GM12878 (cell line): Measurements from ENCODE around the gene CNGA4. TPM values are rescaled to one million over a fixed set of nuclear protein-coding genes. Genes with fewer than 3 reads are reported as not detected.

Experiments
- ATAC-seq: fragments of 200-7000 bp; cut with Tn5 transposase; 3 replicates; pipeline ENCODE4 v1.9.1; 2020; ENCODE audit warnings: mild to moderate bottlenecking, moderate library complexity
- BruUV-seq: library from RNA; stranded (reverse); fragments of 400-500 nt; replicated peaks from 2 replicates; lab custom pipeline; 2021; lab: Mats Ljungman, UMichigan
- CTCF ChIA-PET: fragments of 300-600 bp; sonication (Branson Sonifier 250); formaldehyde crosslinking; extraction: SDS; loops from one replicate; lab custom pipeline; 2021; ENCODE audit warnings: inconsistent platforms; lab: Yijun Ruan, JAX
- POLR2A ChIA-PET: fragments of 350-600 bp; formaldehyde crosslinking; extraction: SDS; loops from one replicate; lab custom pipeline; 2021; ENCODE audit warnings: inconsistent platforms; lab: Charles Lee
- RAD21 ChIA-PET: fragments of 300-600 bp; sonication (Branson Sonifier 250); formaldehyde crosslinking; loops from one replicate; lab custom pipeline; 2023; ENCODE audit warnings: antibody characterized with exemption; ENCODE audit not compliant: unreplicated experiment; lab: Charles Lee
- SMC1A ChIA-PET: fragments of 300-600 bp; sonication (Branson Sonifier 250); formaldehyde crosslinking; loops from one replicate; lab custom pipeline; 2023; ENCODE audit not compliant: unreplicated experiment, uncharacterized antibody; lab: Charles Lee
- DNase-seq: peaks from one replicate; pipeline ENCODE4 v3.0.0-alpha.2; 2011; ENCODE audit warnings: low read depth, low spot score
- FAIRE-seq: peaks from 3 replicates; lab custom pipeline; 2011; peaks lifted over from hg19 to GRCh38; lab: Jason Lieb, UNC
- H2AFZ ChIP-seq: 2 replicates; pipeline ENCODE4 v1.6.0; 2011; ENCODE audit warnings: low read depth, low read length, control low read depth; ENCODE audit not compliant: control insufficient read depth
- H3K27ac ChIP-seq: 2 replicates; pipeline ENCODE4 v1.5.1; 2011; ENCODE audit warnings: control low read depth; ENCODE audit not compliant: control insufficient read depth, insufficient read depth
- H3K27me3 ChIP-seq, 2 experiments: replicated peaks in 1 of 2; 2 replicates each; pipeline versions ENCODE4 v1.6.0 to v1.6.1; 2011; ENCODE audit warnings: low read length in 1 of 2; ENCODE audit not compliant: control insufficient read depth in 2 of 2, insufficient read depth in 2 of 2
- H3K36me3 ChIP-seq, 2 experiments: 2 replicates each; pipeline ENCODE4 v1.5.1; 2011; ENCODE audit warnings: low read length in 1 of 2; ENCODE audit not compliant: control insufficient read depth in 2 of 2, insufficient read depth in 2 of 2
- H3K4me1 ChIP-seq: 2 replicates; pipeline ENCODE4 v1.6.1; 2011; ENCODE audit warnings: mild to moderate bottlenecking, low read length, moderate library complexity, mixed read lengths; ENCODE audit not compliant: control insufficient read depth, insufficient read depth
- H3K4me2 ChIP-seq: 2 replicates; pipeline ENCODE4 v1.6.0; 2011; ENCODE audit warnings: control low read depth; ENCODE audit not compliant: control insufficient read depth, insufficient read depth
- H3K4me3 ChIP-seq: fragments of 200-600 bp; sonication (generic); 2 replicates; pipeline ENCODE4 v1.5.1; 2016
- H3K79me2 ChIP-seq: 2 replicates; pipeline ENCODE4 v1.6.0; 2011; ENCODE audit warnings: low read length; ENCODE audit not compliant: control insufficient read depth, insufficient read depth
- H3K9ac ChIP-seq: 2 replicates; pipeline ENCODE4 v1.8.0; 2011; ENCODE audit warnings: low read length, control low read depth, mixed read lengths; ENCODE audit not compliant: control insufficient read depth, insufficient read depth
- H3K9me3 ChIP-seq: replicated peaks from 3 replicates; pipeline ENCODE4 v1.5.1; 2011; ENCODE audit warnings: mild to moderate bottlenecking, low read length; ENCODE audit not compliant: control insufficient read depth, insufficient read depth
- H4K20me1 ChIP-seq: 2 replicates; pipeline ENCODE4 v1.6.0; 2011; ENCODE audit not compliant: control insufficient read depth, insufficient read depth
- BCLAF1 ChIP-seq: fragments of 450-650 bp; IDR thresholded peaks from 2 replicates; pipeline ENCODE4 v1.6.1; 2017; ENCODE audit warnings: antibody characterized with exemption, mild to moderate bottlenecking, moderate library complexity
- BRCA1 ChIP-seq: IDR thresholded peaks from 2 replicates; pipeline ENCODE4 v1.6.1; 2011; ENCODE audit warnings: low read depth, low read length, improper control_type of control experiment
- CBFB ChIP-seq: IDR thresholded peaks from 2 replicates; pipeline ENCODE4 v1.6.1; 2016; ENCODE audit warnings: antibody characterized with exemption, low read depth
- EGR1 ChIP-seq, 2 experiments: IDR thresholded peaks; 1 replicate in 1 of 2; 2 replicates in 1 of 2; pipeline ENCODE4 v1.6.1; 2011 to 2012; ENCODE audit warnings: low read depth in 2 of 2, low read length in 2 of 2, borderline replicate concordance in 1 of 2, mild to moderate bottlenecking in 1 of 2, moderate library complexity in 1 of 2
- GATAD2B ChIP-seq: fragments of 450-650 bp; conservative IDR thresholded peaks from 2 replicates; pipeline ENCODE4 v1.6.1; 2017; ENCODE audit warnings: low read depth, mild to moderate bottlenecking, moderate library complexity
- HSF1 ChIP-seq: fragments of 150-350 bp; IDR thresholded peaks from 2 replicates; pipeline ENCODE4 v1.6.1; 2014; ENCODE audit warnings: mild to moderate bottlenecking, low read depth, low read length
- MLLT1 ChIP-seq: fragments of 450-650 bp; IDR thresholded peaks from 2 replicates; pipeline ENCODE4 v1.6.1; 2016; ENCODE audit warnings: mild to moderate bottlenecking
- PAX8 ChIP-seq: fragments of 450-650 bp; IDR thresholded peaks from 2 replicates; pipeline ENCODE4 v1.6.1; 2017; ENCODE audit warnings: mild to moderate bottlenecking, moderate library complexity
- PBX3 ChIP-seq: IDR thresholded peaks from 2 replicates; pipeline ENCODE4 v1.6.1; 2011; ENCODE audit warnings: mild to moderate bottlenecking, low read depth, low read length, moderate library complexity; ENCODE audit not compliant: insufficient replicate concordance
- SMAD5 ChIP-seq: IDR thresholded peaks from 2 replicates; pipeline ENCODE4 v1.6.1; 2016; ENCODE audit warnings: antibody characterized with exemption, low read depth
- ZNF207 ChIP-seq: fragments of 450-650 bp; IDR thresholded peaks from 2 replicates; pipeline ENCODE4 v1.6.1; 2014; ENCODE audit warnings: antibody characterized with exemption, mild to moderate bottlenecking, borderline replicate concordance
- ZNF217 ChIP-seq: fragments of 450-650 bp; IDR thresholded peaks from 2 replicates; pipeline ENCODE4 v1.6.1; 2017; ENCODE audit warnings: antibody characterized with exemption, mild to moderate bottlenecking
- ZNF384 ChIP-seq: IDR thresholded peaks from 2 replicates; pipeline ENCODE4 v1.6.1; 2012; ENCODE audit warnings: low read depth, mild to moderate bottlenecking, low read length, improper control_type of control experiment, borderline replicate concordance
- ZSCAN29 ChIP-seq: fragments of 450-650 bp; IDR thresholded peaks from 2 replicates; pipeline ENCODE4 v1.6.1; 2017; ENCODE audit warnings: mild to moderate bottlenecking, moderate library complexity
- WGBS: methylation state at CpG from one replicate; pipeline ENCODE4 v1.1.6; 2016; ENCODE audit warnings: low lambda C conversion rate; ENCODE audit not compliant: insufficient replicate concordance, insufficient coverage; ENCODE audit errors: missing lambda C conversion rate; 5-methylcytosine and 5-hydroxymethylcytosine counted together
- in situ Hi-C: fragments of 300-500 bp; cut with MboI; formaldehyde crosslinking; loops from 9 replicates; pipeline ENCODE4 v1.14.3; 2018; ENCODE audit warnings: mixed read lengths
- intact Hi-C: fragments of 100-400 bp; cut with micrococcal nuclease; formaldehyde crosslinking; loops from one replicate; pipeline ENCODE4 v1.14.2; 2022; ENCODE audit not compliant: unreplicated experiment
- polyA plus RNA-seq, 11 experiments: library from polyadenylated mRNA; depleted of rRNA in 4 of 11; unstranded in 6 of 11; stranded (reverse) in 5 of 11; fragments of >200 nt; fragmentation: Nextera tagmentation in 4 of 11; fragmentation: Illumina TruSeq in 1 of 11; extraction: Ambion mirVana in 4 of 11; extraction: Trizol in 1 of 11; gene quantifications; 1 replicate in 1 of 11; 2 replicates in 10 of 11; pipeline versions ENCODE4 v1.2.1 to v1.2.3, GENCODE V29; 2011 to 2016; ENCODE audit warnings: inconsistent platforms in 2 of 11, missing spikeins in 2 of 11, low read depth in 1 of 11
- total RNA-seq, 4 experiments: library from RNA; depleted of rRNA in 3 of 4; stranded (reverse); fragments of >200 nt in 3 of 4; fragmentation: Illumina TruSeq in 1 of 4; extraction: Trizol in 1 of 4; gene quantifications; 2 replicates each; pipeline versions ENCODE4 v1.2.1 to v1.2.3, GENCODE V29; 2013 to 2021
- TF ChIP-seq, protein P1 (sequence below): fragments of 450-650 bp; IDR thresholded peaks from 2 replicates; pipeline ENCODE4 v1.6.1; 2017; ENCODE audit warnings: mild to moderate bottlenecking

CNGA4 gene
- total and polyA plus RNA-seq, 10 of the 15 experiments (the other 5 are each of a cell fraction or from before 2014, with no cell fraction given): 0.05 to 0.26 (median 0.07) TPM; not detected in 5

- WGBS: 92% methylated on average over 5 of the region's 5 CpGs
- ChIA-PET CTCF (interaction anchor here (0.6 kb wide), 1 partner anchor 108 kb away, joined by 3 read pairs; no protein-coding TSS in a partner anchor), SMC1A (interaction anchor here (0.6 to 1.2 kb wide), 2 partner anchors 8 to 1062 kb away, joined by 3 to 4 read pairs; no protein-coding TSS in a partner anchor), POLR2A (interaction anchor here (0.6 kb wide), 1 partner anchor 1306 kb away, joined by 4 read pairs; no protein-coding TSS in a partner anchor), RAD21 (no interaction called here)
- no peaks in the 10 kb centered on the region for H4K20me1 ChIP-seq
- FAIRE-seq: no peak
- no peaks in the 10 kb centered on the region for H3K36me3 ChIP-seq
- H3K27me3 ChIP-seq: no peaks in the 10 kb centered on the region
- no peaks in the 10 kb centered on the region for H3K9me3 ChIP-seq
- intact Hi-C loops (no loop called here), in situ Hi-C loops (no loop called here)
- no TSS peak for BruUV-seq
- H3K4me2 ChIP-seq: no peak within 1 kb of the TSS
- no peaks in the 10 kb centered on the region for H3K79me2 ChIP-seq
- peaks cover 9% of the 10 kb centered on the region for H3K4me1 ChIP-seq
- no peak within 1 kb of the TSS for H3K9ac ChIP-seq
- DNase-seq: no peak
- H3K27ac ChIP-seq: no peak within 1 kb of the TSS
- no peak within 1 kb of the TSS for H3K4me3 ChIP-seq
- no peak for ATAC-seq
- no peak within 1 kb of the TSS for H2AFZ ChIP-seq
- TF ChIP-seq GATAD2B (no peak), EGR1 (IDR thresholded peaks at IDR 0.05; ENCODE audit: borderline replicate concordance in 1 of 2, low read depth in 2 of 2, low read length in 2 of 2) (no peak), ZNF217 (no peak), SMAD5 (no peak), PBX3 (no peak), ZSCAN29 (no peak), CBFB (no peak), MLLT1 (no peak), PAX8 (no peak), ZNF384 (no peak), BRCA1 (no peak), BCLAF1 (no peak), ZNF207 (no peak), HSF1 (no peak)
- TF ChIP-seq, protein P1, sequence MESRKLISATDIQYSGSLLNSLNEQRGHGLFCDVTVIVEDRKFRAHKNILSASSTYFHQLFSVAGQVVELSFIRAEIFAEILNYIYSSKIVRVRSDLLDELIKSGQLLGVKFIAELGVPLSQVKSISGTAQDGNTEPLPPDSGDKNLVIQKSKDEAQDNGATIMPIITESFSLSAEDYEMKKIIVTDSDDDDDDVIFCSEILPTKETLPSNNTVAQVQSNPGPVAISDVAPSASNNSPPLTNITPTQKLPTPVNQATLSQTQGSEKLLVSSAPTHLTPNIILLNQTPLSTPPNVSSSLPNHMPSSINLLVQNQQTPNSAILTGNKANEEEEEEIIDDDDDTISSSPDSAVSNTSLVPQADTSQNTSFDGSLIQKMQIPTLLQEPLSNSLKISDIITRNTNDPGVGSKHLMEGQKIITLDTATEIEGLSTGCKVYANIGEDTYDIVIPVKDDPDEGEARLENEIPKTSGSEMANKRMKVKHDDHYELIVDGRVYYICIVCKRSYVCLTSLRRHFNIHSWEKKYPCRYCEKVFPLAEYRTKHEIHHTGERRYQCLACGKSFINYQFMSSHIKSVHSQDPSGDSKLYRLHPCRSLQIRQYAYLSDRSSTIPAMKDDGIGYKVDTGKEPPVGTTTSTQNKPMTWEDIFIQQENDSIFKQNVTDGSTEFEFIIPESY: no peak
Measured at GRCh38 chr11:6199174-6199810, 39.6 kb upstream of the CNGA4 start, which contains the start of gene OR52W1. Gene OR52W1, plus strand, starts transcription at chr11:6199224. Its CDS starts 0 bp downstream, at chr11:6199224.
